GM12878 (cell line): ENCODE results near the gene ADAM19. TPM values are rescaled to one million over a fixed set of nuclear protein-coding genes. Genes with fewer than 3 reads are reported as not detected.

Experiments
- BHLHE40 ChIP-seq, 2 experiments: fragments of 450-650 bp in 1 of 2; IDR thresholded peaks; 2 replicates each; pipeline ENCODE4 v1.6.1; 2011 to 2017; ENCODE audit warnings: low read depth in 2 of 2, borderline replicate concordance in 1 of 2, improper control_type of control experiment in 1 of 2, low read length in 1 of 2, mild to moderate bottlenecking in 1 of 2
- CBX5 ChIP-seq: sonication (generic); IDR thresholded peaks from 2 replicates; pipeline ENCODE4 v1.6.1; 2016; ENCODE audit warnings: low read depth, moderate library complexity, mild to moderate bottlenecking, inconsistent platforms
- ETV6 ChIP-seq, 2 experiments: fragments of 450-650 bp in 1 of 2; IDR thresholded peaks in 1 of 2; conservative IDR thresholded peaks in 1 of 2; 2 replicates each; pipeline ENCODE4 v1.6.1; 2014; ENCODE audit warnings: antibody characterized with exemption in 1 of 2, borderline replicate concordance in 1 of 2, low read depth in 1 of 2, mild to moderate bottlenecking in 1 of 2, moderate library complexity in 1 of 2
- FOXM1 ChIP-seq: IDR thresholded peaks from 2 replicates; pipeline ENCODE4 v1.6.1; 2012; ENCODE audit warnings: low read depth, mild to moderate bottlenecking, inconsistent platforms, low read length, moderate library complexity
- LARP7 ChIP-seq: fragments of 450-650 bp; IDR thresholded peaks from 2 replicates; pipeline ENCODE4 v1.6.1; 2017; ENCODE audit warnings: mild to moderate bottlenecking
- MEF2A ChIP-seq: IDR thresholded peaks from 2 replicates; pipeline ENCODE4 v1.6.1; 2011; ENCODE audit warnings: low read depth, mild to moderate bottlenecking, low read length, moderate library complexity; ENCODE audit not compliant: insufficient read depth
- MEF2B ChIP-seq: fragments of 450-650 bp; IDR thresholded peaks from 2 replicates; pipeline ENCODE4 v1.6.1; 2018; ENCODE audit warnings: mild to moderate bottlenecking, moderate library complexity; ENCODE audit not compliant: partially characterized antibody, poor library complexity, severe bottlenecking
- NFYA ChIP-seq: IDR thresholded peaks from 2 replicates; pipeline ENCODE4 v1.6.1; 2011; ENCODE audit warnings: low read depth, mild to moderate bottlenecking, low read length, improper control_type of control experiment, borderline replicate concordance
- NFYB ChIP-seq: IDR thresholded peaks from 2 replicates; pipeline ENCODE4 v1.6.1; 2011; ENCODE audit warnings: low read depth, mild to moderate bottlenecking, low read length, improper control_type of control experiment, moderate library complexity; ENCODE audit not compliant: insufficient read depth
- RBBP5 ChIP-seq: fragments of 200-600 bp; sonication (generic); conservative IDR thresholded peaks from 2 replicates; pipeline ENCODE4 v1.6.1; 2016
- RCOR1 ChIP-seq: conservative IDR thresholded peaks from 2 replicates; pipeline ENCODE4 v1.6.1; 2012; ENCODE audit warnings: low read depth, low read length, improper control_type of control experiment
- RUNX3 ChIP-seq: IDR thresholded peaks from 2 replicates; pipeline ENCODE4 v1.6.1; 2012; ENCODE audit warnings: low read length, inconsistent platforms
- SP1 ChIP-seq: IDR thresholded peaks from one replicate; pipeline ENCODE4 v1.6.1; 2011; ENCODE audit warnings: low read depth, low read length
- ZNF217 ChIP-seq: fragments of 450-650 bp; IDR thresholded peaks from 2 replicates; pipeline ENCODE4 v1.6.1; 2017; ENCODE audit warnings: antibody characterized with exemption, mild to moderate bottlenecking
- ZNF622 ChIP-seq: fragments of 450-650 bp; IDR thresholded peaks from 2 replicates; pipeline ENCODE4 v1.6.1; 2017; ENCODE audit warnings: mild to moderate bottlenecking, inconsistent platforms
- polyA plus RNA-seq, 11 experiments: library from polyadenylated mRNA; depleted of rRNA in 4 of 11; unstranded in 6 of 11; stranded (reverse) in 5 of 11; fragments of >200 nt; fragmentation: Nextera tagmentation in 4 of 11; fragmentation: Illumina TruSeq in 1 of 11; extraction: Ambion mirVana in 4 of 11; extraction: Trizol in 1 of 11; gene quantifications; 1 replicate in 1 of 11; 2 replicates in 10 of 11; pipeline versions ENCODE4 v1.2.1 to v1.2.3, GENCODE V29; 2011 to 2016; ENCODE audit warnings: inconsistent platforms in 2 of 11, missing spikeins in 2 of 11, low read depth in 1 of 11
- total RNA-seq, 4 experiments: library from RNA; depleted of rRNA in 3 of 4; stranded (reverse); fragments of >200 nt in 3 of 4; fragmentation: Illumina TruSeq in 1 of 4; extraction: Trizol in 1 of 4; gene quantifications; 2 replicates each; pipeline versions ENCODE4 v1.2.1 to v1.2.3, GENCODE V29; 2013 to 2021
- TF ChIP-seq, protein P1 (sequence below): fragments of 450-650 bp; IDR thresholded peaks from 2 replicates; pipeline ENCODE4 v1.6.1; 2018; ENCODE audit warnings: borderline replicate concordance, mild to moderate bottlenecking; ENCODE audit not compliant: partially characterized antibody
- TF ChIP-seq, protein P2 (sequence below): IDR thresholded peaks from 2 replicates; pipeline ENCODE4 v1.6.1; 2012; ENCODE audit warnings: low read length, inconsistent platforms
- TF ChIP-seq, protein P3 (sequence below): IDR thresholded peaks from 2 replicates; pipeline ENCODE4 v1.6.1; 2011; ENCODE audit warnings: mild to moderate bottlenecking, low read depth, low read length, moderate library complexity; ENCODE audit not compliant: insufficient replicate concordance
- TF ChIP-seq, protein P4 (sequence below): IDR thresholded peaks from 2 replicates; pipeline ENCODE4 v1.6.1; 2012; ENCODE audit warnings: mild to moderate bottlenecking, low read depth, low read length

Gene ADAM19
- total and polyA plus RNA-seq, 10 of the 15 experiments (the other 5 are each of a cell fraction or from before 2014, with no cell fraction given) = 16.0 to 92.8 (median 44.7) TPM

DNA sequence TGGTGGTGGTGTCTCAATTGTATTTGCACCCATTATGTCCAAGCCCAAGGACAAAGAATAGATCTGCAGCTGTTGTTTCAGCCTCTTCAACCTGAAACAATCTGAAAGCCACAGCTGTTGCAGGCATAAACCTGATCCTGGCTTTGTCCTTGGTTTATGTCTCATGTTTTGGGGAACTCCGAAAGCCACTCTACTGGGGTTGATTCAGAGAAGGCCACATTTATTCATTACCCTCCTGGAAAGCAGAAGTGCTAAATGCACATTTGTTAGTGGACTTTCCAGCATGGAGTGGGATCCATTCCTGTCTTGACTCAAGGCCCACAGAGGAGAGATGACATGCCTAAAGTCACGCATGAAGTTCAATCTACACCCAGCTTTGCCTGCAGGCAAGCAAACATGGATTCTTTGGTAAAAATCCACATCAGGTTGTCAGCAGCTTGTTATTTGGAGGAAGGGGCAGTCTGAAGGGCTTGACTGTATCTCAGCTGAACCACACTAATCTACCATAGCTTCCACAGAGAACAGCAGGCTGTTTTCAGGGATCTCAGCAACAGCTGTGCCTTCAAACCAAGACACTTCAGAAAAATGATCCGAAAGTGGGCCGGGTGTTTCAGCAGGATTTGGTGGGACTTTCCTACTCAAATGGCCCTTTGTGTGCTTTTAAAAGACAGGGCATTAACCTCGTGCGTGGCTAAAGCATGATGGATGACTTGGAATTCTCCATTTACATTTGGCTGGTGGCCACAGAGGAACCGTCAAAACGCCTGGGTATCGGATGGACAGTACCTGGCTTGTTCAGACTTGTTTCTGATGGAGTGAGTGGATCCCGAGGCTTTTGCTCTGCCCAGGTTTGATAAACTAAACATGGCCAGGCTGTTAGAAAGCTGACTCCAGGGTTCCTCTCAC is 36.2 kb upstream of the ADAM19 start (continued):
- TF ChIP-seq, protein P1, sequence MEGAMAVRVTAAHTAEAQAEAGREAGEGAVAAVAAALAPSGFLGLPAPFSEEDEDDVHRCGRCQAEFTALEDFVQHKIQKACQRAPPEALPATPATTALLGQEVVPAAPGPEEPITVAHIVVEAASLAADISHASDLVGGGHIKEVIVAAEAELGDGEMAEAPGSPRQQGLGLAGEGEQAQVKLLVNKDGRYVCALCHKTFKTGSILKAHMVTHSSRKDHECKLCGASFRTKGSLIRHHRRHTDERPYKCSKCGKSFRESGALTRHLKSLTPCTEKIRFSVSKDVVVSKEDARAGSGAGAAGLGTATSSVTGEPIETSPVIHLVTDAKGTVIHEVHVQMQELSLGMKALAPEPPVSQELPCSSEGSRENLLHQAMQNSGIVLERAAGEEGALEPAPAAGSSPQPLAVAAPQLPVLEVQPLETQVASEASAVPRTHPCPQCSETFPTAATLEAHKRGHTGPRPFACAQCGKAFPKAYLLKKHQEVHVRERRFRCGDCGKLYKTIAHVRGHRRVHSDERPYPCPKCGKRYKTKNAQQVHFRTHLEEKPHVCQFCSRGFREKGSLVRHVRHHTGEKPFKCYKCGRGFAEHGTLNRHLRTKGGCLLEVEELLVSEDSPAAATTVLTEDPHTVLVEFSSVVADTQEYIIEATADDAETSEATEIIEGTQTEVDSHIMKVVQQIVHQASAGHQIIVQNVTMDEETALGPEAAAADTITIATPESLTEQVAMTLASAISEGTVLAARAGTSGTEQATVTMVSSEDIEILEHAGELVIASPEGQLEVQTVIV = no peak
- peak; percentile 56 for TF ChIP-seq MEF2B
- TF ChIP-seq RUNX3 = peak; percentile 94
- no peak for TF ChIP-seq LARP7
- peak; percentile 83; the same call in 1 of the 2 replicates for TF ChIP-seq CBX5
- TF ChIP-seq RCOR1 = no peak
- TF ChIP-seq, protein P2, sequence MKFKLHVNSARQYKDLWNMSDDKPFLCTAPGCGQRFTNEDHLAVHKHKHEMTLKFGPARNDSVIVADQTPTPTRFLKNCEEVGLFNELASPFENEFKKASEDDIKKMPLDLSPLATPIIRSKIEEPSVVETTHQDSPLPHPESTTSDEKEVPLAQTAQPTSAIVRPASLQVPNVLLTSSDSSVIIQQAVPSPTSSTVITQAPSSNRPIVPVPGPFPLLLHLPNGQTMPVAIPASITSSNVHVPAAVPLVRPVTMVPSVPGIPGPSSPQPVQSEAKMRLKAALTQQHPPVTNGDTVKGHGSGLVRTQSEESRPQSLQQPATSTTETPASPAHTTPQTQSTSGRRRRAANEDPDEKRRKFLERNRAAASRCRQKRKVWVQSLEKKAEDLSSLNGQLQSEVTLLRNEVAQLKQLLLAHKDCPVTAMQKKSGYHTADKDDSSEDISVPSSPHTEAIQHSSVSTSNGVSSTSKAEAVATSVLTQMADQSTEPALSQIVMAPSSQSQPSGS = peak; percentile 98
- TF ChIP-seq RBBP5 = no peak
- TF ChIP-seq ETV6 (conservative IDR thresholded peaks at IDR 0.05 in 1 of 2, IDR thresholded peaks at IDR 0.05 in 1 of 2; ENCODE audit: borderline replicate concordance in 1 of 2, low read depth in 1 of 2) = peak in 1 of 2 experiments; percentile 83; a peak in 2 of 4 replicates
- TF ChIP-seq NFYA = no peak
- no peak for TF ChIP-seq ZNF622
- TF ChIP-seq, protein P3, sequence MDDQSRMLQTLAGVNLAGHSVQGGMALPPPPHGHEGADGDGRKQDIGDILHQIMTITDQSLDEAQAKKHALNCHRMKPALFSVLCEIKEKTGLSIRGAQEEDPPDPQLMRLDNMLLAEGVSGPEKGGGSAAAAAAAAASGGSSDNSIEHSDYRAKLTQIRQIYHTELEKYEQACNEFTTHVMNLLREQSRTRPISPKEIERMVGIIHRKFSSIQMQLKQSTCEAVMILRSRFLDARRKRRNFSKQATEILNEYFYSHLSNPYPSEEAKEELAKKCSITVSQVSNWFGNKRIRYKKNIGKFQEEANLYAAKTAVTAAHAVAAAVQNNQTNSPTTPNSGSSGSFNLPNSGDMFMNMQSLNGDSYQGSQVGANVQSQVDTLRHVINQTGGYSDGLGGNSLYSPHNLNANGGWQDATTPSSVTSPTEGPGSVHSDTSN = no peak
- peak in 1 of 2 experiments; percentile 44; a peak in 2 of 4 replicates for TF ChIP-seq BHLHE40 (IDR thresholded peaks at IDR 0.05; ENCODE audit: borderline replicate concordance in 1 of 2, low read depth in 2 of 2, low read length in 1 of 2)
- peak; percentile 100 for TF ChIP-seq FOXM1
- TF ChIP-seq ZNF217 = 0 out of 2 replicates have a peak, but pooled peaks have one; percentile 38
- no peak for TF ChIP-seq NFYB
- TF ChIP-seq, protein P4, sequence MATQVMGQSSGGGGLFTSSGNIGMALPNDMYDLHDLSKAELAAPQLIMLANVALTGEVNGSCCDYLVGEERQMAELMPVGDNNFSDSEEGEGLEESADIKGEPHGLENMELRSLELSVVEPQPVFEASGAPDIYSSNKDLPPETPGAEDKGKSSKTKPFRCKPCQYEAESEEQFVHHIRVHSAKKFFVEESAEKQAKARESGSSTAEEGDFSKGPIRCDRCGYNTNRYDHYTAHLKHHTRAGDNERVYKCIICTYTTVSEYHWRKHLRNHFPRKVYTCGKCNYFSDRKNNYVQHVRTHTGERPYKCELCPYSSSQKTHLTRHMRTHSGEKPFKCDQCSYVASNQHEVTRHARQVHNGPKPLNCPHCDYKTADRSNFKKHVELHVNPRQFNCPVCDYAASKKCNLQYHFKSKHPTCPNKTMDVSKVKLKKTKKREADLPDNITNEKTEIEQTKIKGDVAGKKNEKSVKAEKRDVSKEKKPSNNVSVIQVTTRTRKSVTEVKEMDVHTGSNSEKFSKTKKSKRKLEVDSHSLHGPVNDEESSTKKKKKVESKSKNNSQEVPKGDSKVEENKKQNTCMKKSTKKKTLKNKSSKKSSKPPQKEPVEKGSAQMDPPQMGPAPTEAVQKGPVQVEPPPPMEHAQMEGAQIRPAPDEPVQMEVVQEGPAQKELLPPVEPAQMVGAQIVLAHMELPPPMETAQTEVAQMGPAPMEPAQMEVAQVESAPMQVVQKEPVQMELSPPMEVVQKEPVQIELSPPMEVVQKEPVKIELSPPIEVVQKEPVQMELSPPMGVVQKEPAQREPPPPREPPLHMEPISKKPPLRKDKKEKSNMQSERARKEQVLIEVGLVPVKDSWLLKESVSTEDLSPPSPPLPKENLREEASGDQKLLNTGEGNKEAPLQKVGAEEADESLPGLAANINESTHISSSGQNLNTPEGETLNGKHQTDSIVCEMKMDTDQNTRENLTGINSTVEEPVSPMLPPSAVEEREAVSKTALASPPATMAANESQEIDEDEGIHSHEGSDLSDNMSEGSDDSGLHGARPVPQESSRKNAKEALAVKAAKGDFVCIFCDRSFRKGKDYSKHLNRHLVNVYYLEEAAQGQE = no peak
- TF ChIP-seq SP1 = peak; percentile 62
- peak; percentile 67; the same call in 1 of the 2 replicates for TF ChIP-seq MEF2A
